ENCODE results near the gene TTF1. TPM values are rescaled to one million over a fixed set of nuclear protein-coding genes. Genes with fewer than 3 reads are reported as not detected.

Gene TTF1
- total and polyA plus RNA-seq, 10 of the 15 experiments (the other 5 are each of a cell fraction or from before 2014, with no cell fraction given): 11.3 to 25.5 (median 16.0) TPM

DNA sequence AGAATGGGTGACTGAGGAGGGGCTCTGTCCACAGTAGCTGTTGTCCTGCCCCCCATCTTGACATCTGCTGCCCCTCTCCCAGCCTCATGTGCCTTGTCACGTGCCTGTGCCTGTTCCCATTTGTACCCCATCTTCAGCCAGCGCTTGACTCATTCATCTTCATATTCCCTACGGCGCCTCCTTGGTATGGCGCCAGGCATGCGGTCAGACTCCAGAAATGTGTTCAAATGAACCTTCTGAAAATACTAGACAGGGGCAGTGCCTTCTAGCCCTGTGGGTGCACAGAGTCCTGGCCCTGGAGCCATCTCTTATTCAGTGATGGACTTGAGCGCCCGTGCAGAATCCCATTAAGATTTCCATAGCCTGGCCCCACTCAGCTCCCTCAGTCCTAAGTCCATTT is 49.6 kb upstream of the TTF1 start (continued):
- TF ChIP-seq, protein P1, sequence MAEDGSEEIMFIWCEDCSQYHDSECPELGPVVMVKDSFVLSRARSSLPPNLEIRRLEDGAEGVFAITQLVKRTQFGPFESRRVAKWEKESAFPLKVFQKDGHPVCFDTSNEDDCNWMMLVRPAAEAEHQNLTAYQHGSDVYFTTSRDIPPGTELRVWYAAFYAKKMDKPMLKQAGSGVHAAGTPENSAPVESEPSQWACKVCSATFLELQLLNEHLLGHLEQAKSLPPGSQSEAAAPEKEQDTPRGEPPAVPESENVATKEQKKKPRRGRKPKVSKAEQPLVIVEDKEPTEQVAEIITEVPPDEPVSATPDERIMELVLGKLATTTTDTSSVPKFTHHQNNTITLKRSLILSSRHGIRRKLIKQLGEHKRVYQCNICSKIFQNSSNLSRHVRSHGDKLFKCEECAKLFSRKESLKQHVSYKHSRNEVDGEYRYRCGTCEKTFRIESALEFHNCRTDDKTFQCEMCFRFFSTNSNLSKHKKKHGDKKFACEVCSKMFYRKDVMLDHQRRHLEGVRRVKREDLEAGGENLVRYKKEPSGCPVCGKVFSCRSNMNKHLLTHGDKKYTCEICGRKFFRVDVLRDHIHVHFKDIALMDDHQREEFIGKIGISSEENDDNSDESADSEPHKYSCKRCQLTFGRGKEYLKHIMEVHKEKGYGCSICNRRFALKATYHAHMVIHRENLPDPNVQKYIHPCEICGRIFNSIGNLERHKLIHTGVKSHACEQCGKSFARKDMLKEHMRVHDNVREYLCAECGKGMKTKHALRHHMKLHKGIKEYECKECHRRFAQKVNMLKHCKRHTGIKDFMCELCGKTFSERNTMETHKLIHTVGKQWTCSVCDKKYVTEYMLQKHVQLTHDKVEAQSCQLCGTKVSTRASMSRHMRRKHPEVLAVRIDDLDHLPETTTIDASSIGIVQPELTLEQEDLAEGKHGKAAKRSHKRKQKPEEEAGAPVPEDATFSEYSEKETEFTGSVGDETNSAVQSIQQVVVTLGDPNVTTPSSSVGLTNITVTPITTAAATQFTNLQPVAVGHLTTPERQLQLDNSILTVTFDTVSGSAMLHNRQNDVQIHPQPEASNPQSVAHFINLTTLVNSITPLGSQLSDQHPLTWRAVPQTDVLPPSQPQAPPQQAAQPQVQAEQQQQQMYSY (CRISPR knock-in tag; IDR thresholded peaks at IDR 0.05): no peak
- TF ChIP-seq HCFC1 (IDR thresholded peaks at IDR 0.05; ENCODE audit: low read length): no peak
- TF ChIP-seq TBL1XR1 (IDR thresholded peaks at IDR 0.05; ENCODE audit: low read depth, low read length): no peak
- TF ChIP-seq CBX5 (IDR thresholded peaks at IDR 0.05; ENCODE audit: low read depth): no peak
- no peak for TF ChIP-seq SREBF2 (IDR thresholded peaks at IDR 0.05; ENCODE audit: low read length)
- TF ChIP-seq KAT2A (conservative IDR thresholded peaks at IDR 0.05; ENCODE audit: control insufficient read depth, low read depth, low read length): no peak
- no peak for TF ChIP-seq SIN3A (IDR thresholded peaks at IDR 0.05; ENCODE audit: low read depth, low read length)
- TF ChIP-seq ZBTB11 (CRISPR knock-in tag; IDR thresholded peaks at IDR 0.05): no peak
- TF ChIP-seq EZH2 (IDR thresholded peaks at IDR 0.05; ENCODE audit: borderline replicate concordance, control insufficient read depth, low read depth, low read length): no peak
- TF ChIP-seq POLR2AphosphoS2 (IDR thresholded peaks at IDR 0.05; ENCODE audit: low read depth, low read length): no peak
- TF ChIP-seq GABPA (IDR thresholded peaks at IDR 0.05; ENCODE audit: low read depth): no peak

Data from GM12878 (cell line).